GM19395 (cell line): ENCODE results near the gene SOX2.
"Not testable (repeated sequence)": the region's sequence is repeated elsewhere in the genome, so short reads cannot be mapped to it uniquely, and the experiment has no call there.

Experiments
- ATAC-seq: cut with Tn5 transposase; IDR thresholded peaks from one replicate; pipeline ENCODE4 v1.9.1; 2021; ENCODE audit warnings: mild to moderate bottlenecking, moderate library complexity; ENCODE audit not compliant: unreplicated experiment

Gene SOX2

DNA sequence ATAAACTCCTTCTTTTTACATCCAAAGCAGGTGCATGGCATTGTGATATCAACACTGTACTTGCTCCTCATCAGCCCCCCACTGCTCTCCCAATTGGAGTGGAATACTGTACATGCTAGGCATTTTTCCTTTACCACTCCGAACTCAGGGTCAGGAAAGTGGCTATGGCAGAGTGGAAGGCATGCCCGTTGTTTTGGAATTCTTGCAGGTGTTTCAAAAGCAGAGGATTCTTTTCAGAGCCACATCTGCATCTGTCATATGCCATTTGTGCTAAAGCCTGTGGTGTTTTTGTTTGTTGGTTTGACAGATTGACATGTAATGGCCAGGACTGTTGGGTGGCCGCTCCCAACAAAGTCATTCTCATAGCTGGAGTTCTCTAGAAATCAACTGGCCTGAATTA is 41.7 kb downstream of the SOX2 start:
- no peak for ATAC-seq

DNA sequence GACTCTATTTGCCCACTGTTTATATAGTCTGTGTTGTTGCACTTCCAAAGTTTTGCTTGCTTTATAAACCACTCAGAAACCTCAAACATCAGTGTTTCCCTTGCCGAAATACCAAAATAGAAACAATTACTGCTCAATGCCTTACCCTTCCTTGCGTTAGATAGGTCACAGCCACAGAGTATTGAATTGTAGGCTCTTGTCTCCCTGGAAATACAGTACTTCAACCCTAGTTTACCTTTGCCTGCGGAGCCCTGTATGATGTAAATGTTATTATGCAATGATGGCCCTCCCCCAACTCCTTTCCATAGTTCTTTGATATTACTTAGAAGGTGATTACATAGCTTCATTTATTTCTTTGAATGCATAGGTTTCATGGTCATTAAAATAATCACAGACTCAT is 44.2 kb downstream of the SOX2 start:
- ATAC-seq: no peak

DNA sequence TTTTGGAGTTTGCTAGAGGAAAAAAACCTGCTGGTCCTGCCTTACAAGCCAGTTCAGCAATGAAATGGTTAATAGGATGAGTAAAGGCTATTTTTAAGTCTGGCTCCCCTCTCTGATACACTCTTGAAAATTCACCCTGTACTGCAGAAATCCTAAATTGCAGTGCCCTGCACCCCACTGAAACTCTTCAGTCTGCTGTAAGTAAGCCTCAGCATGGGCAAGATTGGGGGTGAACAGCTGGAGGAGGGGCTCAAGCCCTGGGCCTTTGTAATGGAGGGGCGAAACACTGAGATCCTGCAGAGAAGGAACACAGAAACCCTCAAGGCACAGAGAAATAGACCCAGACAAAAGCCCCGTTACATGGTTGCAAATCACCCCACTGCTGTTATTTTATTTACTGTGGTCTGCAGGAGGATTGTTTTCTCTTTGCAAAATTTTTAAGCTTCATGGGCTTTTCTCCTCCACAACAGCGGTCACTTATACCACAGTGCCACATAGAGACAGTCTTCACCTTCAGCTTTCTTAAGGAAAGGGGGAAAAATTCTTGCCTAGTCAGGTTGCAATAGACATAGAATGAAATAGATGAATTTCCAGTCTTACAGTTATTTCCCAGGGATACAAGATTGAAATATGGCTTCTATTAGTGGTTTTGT is 45.0 kb downstream of the SOX2 start:
- no peak for ATAC-seq

DNA sequence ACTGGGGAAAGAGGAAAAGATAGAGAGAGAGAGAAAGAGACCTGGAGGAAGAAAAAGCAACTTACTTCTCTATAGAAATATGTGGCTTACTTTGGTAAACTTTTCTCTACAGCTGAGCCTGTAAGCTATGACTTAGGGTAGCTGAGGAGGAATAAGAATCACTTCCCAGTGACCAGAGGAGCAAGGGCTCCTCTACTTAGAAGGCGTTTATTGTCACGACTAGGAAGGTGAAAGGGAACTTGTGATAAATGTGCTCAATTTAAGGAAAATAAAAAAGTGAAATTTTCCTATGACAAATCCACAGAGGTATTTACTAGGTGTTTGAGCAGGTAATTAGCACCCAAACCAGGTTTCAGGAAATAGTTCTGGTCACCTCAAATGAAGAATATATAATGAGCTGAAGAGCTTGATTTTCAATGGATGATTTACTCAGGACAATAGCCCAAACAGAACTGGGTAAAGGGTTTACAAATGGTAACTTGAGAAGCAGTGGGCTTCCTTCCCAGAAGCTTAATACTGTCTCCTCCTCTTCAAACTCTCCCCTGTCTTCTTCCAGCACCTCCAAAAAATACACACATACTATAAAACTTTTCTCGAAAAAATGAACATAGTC is 46.1 kb downstream of the SOX2 start:
- no peak for ATAC-seq

DNA sequence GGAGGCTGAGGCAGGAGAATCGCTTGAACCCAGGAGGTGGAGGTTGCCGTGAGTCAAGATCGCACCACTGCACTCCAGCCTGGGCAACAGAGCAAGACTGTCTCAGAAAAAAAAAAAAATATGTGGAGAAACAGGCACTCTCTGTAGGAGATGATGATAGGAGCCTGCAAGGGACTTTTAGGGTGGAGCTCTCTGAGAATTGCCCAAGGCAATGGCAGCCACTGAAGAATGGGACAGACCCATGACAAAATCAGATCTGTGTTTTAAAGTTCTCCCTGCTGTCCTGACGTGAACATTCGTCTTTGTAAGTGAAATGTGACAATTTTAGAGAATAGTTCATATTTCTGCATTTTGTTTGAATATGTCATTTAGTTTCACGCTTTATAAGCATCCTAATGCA is 50.2 kb downstream of the SOX2 start:
- no peak for ATAC-seq

DNA sequence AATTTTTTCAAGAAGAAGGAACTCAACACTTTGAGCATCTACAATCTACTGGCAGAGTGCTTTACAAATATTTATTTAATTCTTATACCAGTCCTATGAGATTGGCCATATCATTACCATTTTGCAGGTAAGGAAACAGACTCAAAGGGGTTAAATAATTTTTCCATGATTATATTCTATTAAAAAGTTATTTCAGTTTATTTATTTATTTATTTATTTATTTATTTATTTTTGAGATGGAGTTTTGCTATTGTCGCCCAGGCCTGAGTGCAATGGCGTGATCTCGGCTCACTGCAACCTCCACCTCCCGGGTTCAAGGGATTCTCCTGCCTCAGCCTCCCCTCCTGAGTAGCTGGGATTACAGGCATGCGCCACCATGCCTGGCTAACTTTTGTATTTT is 52.3 kb downstream of the SOX2 start:
- not testable (repeated sequence) for ATAC-seq
